ENCODE measurements around the gene ANO3. TPM values are rescaled to one million over a fixed set of nuclear protein-coding genes. Genes with fewer than 3 reads are reported as not detected.

ANO3 gene
- polyA plus RNA-seq, 3 donors: not detected

DNA sequence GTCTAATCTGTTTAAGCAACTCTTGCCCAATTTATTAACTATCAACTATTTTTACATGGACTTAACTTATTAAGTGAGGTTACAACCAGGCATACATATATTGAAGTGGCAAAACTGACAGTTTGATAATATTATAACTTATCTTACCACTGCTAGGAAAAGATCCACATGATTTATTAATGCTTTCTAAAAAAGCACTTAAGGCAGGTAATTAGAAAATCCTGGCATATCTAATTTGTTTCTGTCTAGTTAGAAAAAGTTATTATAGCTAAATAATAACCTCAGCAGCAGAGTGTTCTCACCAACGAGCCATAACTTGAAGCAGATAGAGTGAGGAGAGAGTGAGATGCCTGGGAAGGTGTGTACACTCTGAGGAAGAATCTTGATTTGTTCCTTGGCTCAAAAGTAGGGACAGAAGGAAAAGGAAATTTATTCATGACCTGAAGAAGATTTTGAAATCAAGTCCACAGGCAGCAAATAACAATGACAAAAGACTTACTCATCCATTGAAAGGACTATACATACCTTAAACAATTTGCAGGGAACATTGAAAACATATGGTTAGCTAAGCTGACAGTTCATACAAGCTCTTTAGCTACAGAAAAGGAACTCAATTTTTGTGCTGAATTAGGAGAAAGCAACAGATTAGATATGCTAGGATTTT lies 247.2 kb downstream of the ANO3 start:
- H3K79me2 ChIP-seq (ENCODE audit: insufficient read depth, low read length): no peaks in the 10 kb centered on the region
- no peaks in the 10 kb centered on the region for H3K4me1 ChIP-seq (ENCODE audit: control insufficient read depth in 1 of 2, insufficient read depth in 2 of 2, low read length in 2 of 2)
- H3K4me3 ChIP-seq (replicated peaks in 1 of 3; ENCODE audit: low read depth in 2 of 3, low read length in 3 of 3): no peak overlapping the region
- Mint-ChIP-seq H3K9me3 (no peaks in the 10 kb centered on the region), H3K4me3 (no peak overlapping the region), H3K4me1 (no peaks in the 10 kb centered on the region), H3K27ac (no peak overlapping the region), H3K27me3 (ENCODE audit: low read depth in 3 of 3) (no peaks in the 10 kb centered on the region), H3K36me3 (no peaks in the 10 kb centered on the region)
- TF ChIP-seq, protein P1, sequence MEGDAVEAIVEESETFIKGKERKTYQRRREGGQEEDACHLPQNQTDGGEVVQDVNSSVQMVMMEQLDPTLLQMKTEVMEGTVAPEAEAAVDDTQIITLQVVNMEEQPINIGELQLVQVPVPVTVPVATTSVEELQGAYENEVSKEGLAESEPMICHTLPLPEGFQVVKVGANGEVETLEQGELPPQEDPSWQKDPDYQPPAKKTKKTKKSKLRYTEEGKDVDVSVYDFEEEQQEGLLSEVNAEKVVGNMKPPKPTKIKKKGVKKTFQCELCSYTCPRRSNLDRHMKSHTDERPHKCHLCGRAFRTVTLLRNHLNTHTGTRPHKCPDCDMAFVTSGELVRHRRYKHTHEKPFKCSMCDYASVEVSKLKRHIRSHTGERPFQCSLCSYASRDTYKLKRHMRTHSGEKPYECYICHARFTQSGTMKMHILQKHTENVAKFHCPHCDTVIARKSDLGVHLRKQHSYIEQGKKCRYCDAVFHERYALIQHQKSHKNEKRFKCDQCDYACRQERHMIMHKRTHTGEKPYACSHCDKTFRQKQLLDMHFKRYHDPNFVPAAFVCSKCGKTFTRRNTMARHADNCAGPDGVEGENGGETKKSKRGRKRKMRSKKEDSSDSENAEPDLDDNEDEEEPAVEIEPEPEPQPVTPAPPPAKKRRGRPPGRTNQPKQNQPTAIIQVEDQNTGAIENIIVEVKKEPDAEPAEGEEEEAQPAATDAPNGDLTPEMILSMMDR (IDR thresholded peaks at IDR 0.05): no peak
- 80% methylated on average over 1 of the region's 1 CpG for WGBS (ENCODE audit: insufficient coverage)
- no peak overlapping the region for H3K27ac ChIP-seq (ENCODE audit: low read depth in 1 of 2, low read length in 2 of 2)
- H3K4me2 ChIP-seq (replicated peaks; ENCODE audit: extremely low read depth, low read length, poor library complexity, severe bottlenecking): no peak overlapping the region
- H3K36me3 ChIP-seq (replicated peaks in 1 of 2; ENCODE audit: control insufficient read depth in 1 of 2, insufficient read depth in 2 of 2, low read length in 2 of 2): no peaks in the 10 kb centered on the region
- no peaks in the 10 kb centered on the region for H3K27me3 ChIP-seq (ENCODE audit: control insufficient read depth in 2 of 2, insufficient read depth in 2 of 2, low read length in 2 of 2)
- no peak overlapping the region for H2AFZ ChIP-seq (ENCODE audit: insufficient read depth, low read depth, low read length, poor library complexity, severe bottlenecking)
- H3K9me3 ChIP-seq (replicated peaks in 1 of 2; ENCODE audit: control insufficient read depth in 1 of 2, insufficient read depth in 1 of 2, low read length in 2 of 2): no peaks in the 10 kb centered on the region
- intact Hi-C loops (cut with micrococcal nuclease): no loop called here
- H4K20me1 ChIP-seq (ENCODE audit: insufficient read depth, low read length): no peaks in the 10 kb centered on the region
- no peak for DNase-seq
- H3K9ac ChIP-seq (ENCODE audit: insufficient read depth, low read length, poor library complexity, severe bottlenecking): no peak overlapping the region

- no peak for DNase-seq
- Mint-ChIP-seq H3K36me3 (no peaks in the 10 kb centered on the region), H3K27ac (no peak overlapping the region), H3K4me1 (no peaks in the 10 kb centered on the region), H3K27me3 (ENCODE audit: low read depth in 3 of 3) (no peaks in the 10 kb centered on the region), H3K4me3 (no peak overlapping the region), H3K9me3 (no peaks in the 10 kb centered on the region)
- TF ChIP-seq, protein P1 (IDR thresholded peaks at IDR 0.05): no peak
- no peak overlapping the region for H3K4me2 ChIP-seq (replicated peaks; ENCODE audit: extremely low read depth, low read length, poor library complexity, severe bottlenecking)
- H3K4me1 ChIP-seq (ENCODE audit: control insufficient read depth in 1 of 2, insufficient read depth in 2 of 2, low read length in 2 of 2): no peaks in the 10 kb centered on the region
- no peak overlapping the region for H2AFZ ChIP-seq (ENCODE audit: insufficient read depth, low read depth, low read length, poor library complexity, severe bottlenecking)
- H4K20me1 ChIP-seq (ENCODE audit: insufficient read depth, low read length): no peaks in the 10 kb centered on the region
- no CpG with 5 or more reads among the region's 2 CpGs for WGBS (ENCODE audit: insufficient coverage)
- no peak overlapping the region for H3K27ac ChIP-seq (ENCODE audit: low read depth in 1 of 2, low read length in 2 of 2)
- H3K9me3 ChIP-seq (replicated peaks in 1 of 2; ENCODE audit: control insufficient read depth in 1 of 2, insufficient read depth in 1 of 2, low read length in 2 of 2): no peaks in the 10 kb centered on the region
- intact Hi-C loops (cut with micrococcal nuclease): no loop called here
- H3K79me2 ChIP-seq (ENCODE audit: insufficient read depth, low read length): no peaks in the 10 kb centered on the region
- no peak overlapping the region for H3K4me3 ChIP-seq (replicated peaks in 1 of 3; ENCODE audit: low read depth in 2 of 3, low read length in 3 of 3)
- H3K9ac ChIP-seq (ENCODE audit: insufficient read depth, low read length, poor library complexity, severe bottlenecking): no peak overlapping the region
- H3K27me3 ChIP-seq (ENCODE audit: control insufficient read depth in 2 of 2, insufficient read depth in 2 of 2, low read length in 2 of 2): no peaks in the 10 kb centered on the region
- no peaks in the 10 kb centered on the region for H3K36me3 ChIP-seq (replicated peaks in 1 of 2; ENCODE audit: control insufficient read depth in 1 of 2, insufficient read depth in 2 of 2, low read length in 2 of 2)
Observed at GRCh38 chr11:26579683-26580082, 247.8 kb downstream of the ANO3 start.
